GM21737 (cell line): ENCODE measurements around the gene RAD51D.
"Not testable (repeated sequence)": the region's sequence is repeated elsewhere in the genome, so short reads cannot be mapped to it uniquely, and the experiment has no call there.

Source experiments
- ATAC-seq: cut with Tn5 transposase; IDR thresholded peaks from one replicate; pipeline ENCODE4 v1.9.1; 2021; ENCODE audit warnings: mild to moderate bottlenecking, moderate library complexity; ENCODE audit not compliant: unreplicated experiment

The RAD51D gene

DNA sequence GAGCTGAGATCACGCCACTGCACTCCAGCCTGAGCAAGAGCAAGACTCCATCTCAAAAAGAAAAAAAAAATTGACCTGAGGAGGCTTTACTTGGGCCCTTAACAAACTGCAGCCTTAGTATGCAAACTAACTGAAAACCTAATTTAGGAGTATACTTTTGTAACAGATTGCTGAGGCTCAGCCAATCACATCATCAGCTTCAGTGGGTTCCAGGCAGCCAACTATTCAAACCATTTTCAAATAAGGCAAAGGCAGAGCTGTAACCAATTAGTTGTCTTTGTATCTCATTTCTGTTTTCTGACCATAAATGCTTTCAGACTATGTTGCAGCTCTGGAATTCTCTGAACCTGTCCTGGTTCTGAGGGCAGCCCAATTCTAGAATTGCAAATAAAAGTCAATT lies 23.9 kb downstream of the RAD51D start:
- no peak for ATAC-seq

GRCh38 chr17:35094902-35095301 lies 24.8 kb downstream of the RAD51D start:
- ATAC-seq: no peak

DNA sequence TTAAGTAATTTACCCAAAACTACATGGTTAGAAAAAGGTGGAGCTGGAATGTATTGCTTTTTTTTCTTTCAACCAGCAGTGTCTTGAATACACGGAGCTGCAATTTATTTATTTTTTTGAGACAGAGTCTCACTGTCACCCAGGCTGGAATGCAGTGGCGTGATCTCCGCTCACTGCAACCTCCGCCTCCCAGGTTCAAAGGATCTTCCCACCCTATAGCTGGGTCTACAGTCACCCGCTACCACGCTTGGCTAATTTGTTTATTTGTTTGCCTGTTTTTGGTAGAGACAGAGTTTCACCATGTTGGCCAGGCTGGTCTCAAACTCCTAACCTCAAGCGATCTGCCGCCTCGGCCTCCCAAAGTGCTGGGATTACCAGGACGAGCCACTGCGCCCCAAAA lies 29.0 kb downstream of the RAD51D start:
- not testable (repeated sequence) for ATAC-seq

GRCh38 chr17:35089586-35090296 lies 29.9 kb downstream of the RAD51D start:
- no peak for ATAC-seq

DNA sequence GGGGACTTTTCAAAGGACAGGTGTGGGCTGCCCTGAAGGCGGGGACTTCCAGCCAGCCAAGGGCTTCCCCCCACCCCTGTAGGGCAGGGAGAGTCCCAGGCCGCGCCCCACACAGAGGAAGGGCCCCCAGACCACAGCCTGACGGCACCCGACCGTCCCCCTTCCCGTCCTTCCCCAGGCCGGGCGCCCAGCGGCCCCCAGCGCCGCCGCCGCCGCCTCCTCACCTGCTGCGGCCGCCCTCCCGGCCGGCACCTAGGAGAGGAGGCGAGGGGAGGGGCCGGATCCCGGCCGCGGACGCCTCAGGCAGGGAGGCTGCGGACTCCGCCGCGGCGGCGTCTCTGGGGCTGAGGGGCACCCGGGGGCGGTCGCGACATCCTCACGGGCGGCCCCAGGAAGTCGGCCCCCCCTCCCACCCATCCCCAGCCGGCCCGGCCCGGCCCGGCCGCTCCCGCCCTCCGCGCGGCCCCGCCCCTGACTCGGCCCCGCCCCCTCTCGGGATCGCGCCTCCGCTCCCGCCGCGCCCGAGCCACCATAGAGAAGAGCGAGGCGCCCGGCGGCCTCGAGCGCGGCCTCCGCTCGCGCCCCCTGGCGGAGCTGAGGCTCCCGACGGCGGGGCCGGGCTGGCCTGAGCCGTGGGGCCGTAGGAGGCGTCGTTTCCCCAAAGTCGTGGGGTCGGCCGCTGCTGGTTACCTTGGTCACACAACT lies 30.6 kb downstream of the RAD51D start:
- peak; percentile 66 for ATAC-seq

GRCh38 chr17:35088356-35088880 lies 31.2 kb downstream of the RAD51D start:
- ATAC-seq: no peak

GRCh38 chr17:35087731-35088355 lies 31.8 kb downstream of the RAD51D start:
- no peak for ATAC-seq

- no peak for ATAC-seq
Observed at GRCh38 chr17:35086931-35087573, 32.6 kb downstream of the RAD51D start.

GRCh38 chr17:35086164-35086563 lies 33.5 kb downstream of the RAD51D start:
- ATAC-seq: no peak

DNA sequence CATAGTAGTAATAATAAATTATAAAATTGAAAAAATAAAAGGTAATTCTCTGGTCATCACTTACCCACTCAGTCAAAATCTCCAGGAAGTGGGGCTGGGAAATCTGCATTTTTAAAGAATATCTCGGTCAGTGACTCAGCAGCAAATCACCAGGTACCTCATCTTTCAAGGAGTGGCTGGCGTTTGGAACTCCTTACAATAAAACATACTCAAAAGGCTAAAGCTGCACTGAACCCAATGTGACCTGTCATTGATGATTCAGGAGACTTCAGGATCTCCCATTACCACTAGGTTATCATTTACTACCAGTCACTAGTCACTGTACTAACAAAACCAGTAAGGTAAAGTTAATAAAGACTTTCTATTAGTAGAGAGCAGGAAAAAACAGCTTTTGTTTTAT lies 34.7 kb downstream of the RAD51D start:
- ATAC-seq: no peak

DNA sequence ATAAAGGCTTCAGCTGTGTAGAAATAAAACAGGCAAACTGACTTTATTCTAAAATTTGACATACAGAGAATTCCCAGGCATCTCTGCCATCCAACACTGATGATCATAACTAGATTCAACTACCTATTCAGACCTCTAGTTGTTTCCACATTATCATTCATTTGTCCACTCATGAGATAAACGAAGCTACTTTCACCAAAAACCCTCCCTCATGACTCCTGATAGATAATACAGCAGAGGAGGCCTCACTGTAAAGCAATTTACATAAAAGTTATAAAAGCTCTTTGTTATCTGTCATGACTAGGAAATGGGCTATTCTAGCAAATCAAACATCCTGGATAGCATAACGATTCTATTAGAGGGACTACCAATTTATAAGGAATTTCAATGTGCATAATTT lies 36.6 kb downstream of the RAD51D start:
- no peak for ATAC-seq

DNA sequence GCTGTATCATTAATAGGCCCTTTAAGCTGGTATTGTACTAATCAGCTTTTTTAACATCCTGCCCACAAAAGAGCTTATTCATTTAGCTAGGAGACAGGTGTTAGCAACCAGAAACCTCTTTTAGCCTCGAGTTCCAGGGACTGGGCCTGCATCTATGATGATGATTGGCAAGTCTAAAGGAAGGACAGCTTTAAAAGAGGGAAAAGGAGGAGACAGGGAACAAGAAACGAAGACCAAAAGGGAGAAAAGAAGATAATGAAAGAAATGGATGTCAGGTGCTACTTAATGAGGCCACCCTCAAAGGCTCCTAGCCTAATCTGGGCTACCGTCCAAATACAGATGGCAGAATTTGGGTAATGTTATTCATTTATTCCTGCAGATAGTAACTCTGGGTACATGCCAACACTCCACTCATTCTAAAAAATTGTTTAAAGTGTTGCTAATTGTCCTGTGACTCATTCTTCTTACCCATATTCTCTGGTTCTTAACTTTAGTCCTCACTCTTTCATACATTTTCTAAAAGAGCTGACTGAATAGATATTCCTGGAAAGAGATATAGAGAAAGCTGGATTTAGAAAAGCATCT lies 37.5 kb downstream of the RAD51D start:
- ATAC-seq: no peak

DNA sequence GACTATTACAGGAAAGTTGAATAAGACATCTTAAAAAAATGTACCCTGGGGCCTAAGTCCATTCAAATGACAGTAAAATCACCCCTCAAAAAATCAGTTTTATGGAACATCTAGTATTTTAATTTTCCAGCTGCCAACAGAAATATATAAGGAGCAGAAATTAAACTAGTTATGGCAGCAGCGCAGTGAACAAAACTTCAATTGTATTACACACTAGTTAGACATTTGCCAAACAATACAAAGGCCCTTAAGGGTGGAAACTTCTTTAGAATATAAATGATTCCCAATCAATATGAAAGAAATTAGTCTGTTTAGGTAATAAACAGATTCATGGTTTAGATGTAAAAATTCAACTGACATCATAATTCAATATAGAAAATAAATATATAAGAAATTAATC lies 38.0 kb downstream of the RAD51D start:
- ATAC-seq: no peak

GRCh38 chr17:35080536-35080935 lies 39.1 kb downstream of the RAD51D start:
- no peak for ATAC-seq

DNA sequence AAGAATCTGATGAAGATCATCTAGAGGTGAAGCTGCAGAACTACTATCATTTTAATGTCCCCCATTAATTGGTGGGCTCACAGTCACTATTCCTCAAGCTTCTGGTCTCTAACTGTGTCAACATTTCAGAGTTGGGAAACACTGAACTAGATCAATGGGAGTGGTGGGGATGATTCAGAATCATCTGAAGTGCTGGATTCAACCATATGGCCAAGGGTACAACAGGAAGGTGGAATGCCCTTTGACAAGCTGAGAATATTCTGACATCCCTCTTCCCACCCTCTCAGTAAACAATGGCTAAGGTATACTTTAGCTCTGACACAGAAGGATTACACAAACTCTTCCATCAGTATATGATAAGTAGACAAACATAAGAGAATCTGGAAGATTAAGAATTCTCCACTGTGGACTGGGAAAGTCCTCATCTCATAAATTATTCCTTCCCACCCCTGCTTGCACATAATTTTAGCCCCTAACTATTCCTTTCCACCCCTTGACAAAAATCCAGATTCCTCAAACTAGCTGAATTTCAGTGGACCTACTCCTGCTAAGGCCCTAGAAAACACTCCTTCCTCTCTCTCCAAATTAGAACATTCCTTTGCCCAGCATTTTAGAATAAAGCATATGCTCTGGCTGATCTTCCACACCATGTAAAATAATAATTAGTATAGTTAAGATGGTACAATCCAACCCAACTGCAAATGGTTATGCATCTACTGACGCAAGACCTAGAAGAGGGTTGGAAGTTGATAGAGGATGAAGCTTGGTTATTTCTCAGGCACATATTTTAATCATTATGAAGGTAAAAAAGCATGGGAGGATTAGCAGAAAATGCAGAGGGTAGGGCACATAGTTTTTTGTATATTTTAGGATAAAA lies 39.9 kb downstream of the RAD51D start:
- ATAC-seq: no peak

GRCh38 chr17:35076874-35077273 lies 42.8 kb downstream of the RAD51D start:
- ATAC-seq: no peak

- ATAC-seq: no peak
Observed at GRCh38 chr17:35074711-35075707, 44.7 kb downstream of the RAD51D start.

DNA sequence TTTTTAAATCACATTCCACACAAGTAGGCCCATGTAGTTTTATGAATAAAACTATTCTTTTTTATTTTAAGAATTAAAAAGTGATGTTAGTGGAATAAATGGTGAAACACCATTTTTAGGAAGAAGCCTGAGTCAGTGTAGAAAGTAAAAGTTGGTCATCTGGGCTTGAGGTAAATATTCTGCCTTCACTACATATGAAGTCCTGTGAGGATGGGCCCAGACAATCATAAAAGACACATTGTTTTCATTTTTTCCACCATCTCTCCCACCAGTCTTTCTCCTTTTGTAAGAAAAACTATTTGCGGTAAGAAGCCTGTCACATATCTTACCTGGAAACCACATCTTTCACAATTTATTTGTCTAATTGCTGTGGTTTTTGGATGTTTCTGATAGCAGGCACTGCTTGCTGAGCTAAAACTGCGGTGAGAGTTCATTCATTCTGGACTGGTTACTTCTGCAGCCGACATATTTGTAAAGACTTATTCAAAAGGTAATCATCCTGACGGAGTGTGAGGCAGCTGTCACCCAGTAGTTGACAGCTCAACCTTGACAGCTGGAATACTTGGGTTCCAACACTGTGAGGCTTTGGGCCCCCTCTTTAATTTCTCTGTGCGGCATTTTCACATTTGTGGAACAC lies 45.6 kb downstream of the RAD51D start:
- no peak for ATAC-seq
